Stimulated activated naive B cell treated with anti-CD40 and anti-IgM and Interleukin-4, amounts not matched to agents 10 μg/mL and 1 μg/mL and 100 μg/mL, for 72 hours (primary cell): ENCODE results near the gene NHSL1.

Source experiments
- ATAC-seq, 2 donors: fragments of 150-1000 bp; cut with Tn5 transposase; replicated peaks; 2 replicates each; pipeline ENCODE4 v1.10.0; 2021; ENCODE audit warnings: moderate library complexity in 1 of 2
- DNase-seq: peaks from one replicate; pipeline ENCODE4 v3.0.0; 2021
- H3K27ac Mint-ChIP-seq: one replicate; pipeline ENCODE4 v1.8.0; 2022; ENCODE audit warnings: mild to moderate bottlenecking, mixed read lengths
- H3K27me3 Mint-ChIP-seq, 2 donors: one replicate each; pipeline ENCODE4 v1.8.0; 2022; ENCODE audit warnings: mixed read lengths in 2 of 2
- H3K36me3 Mint-ChIP-seq, 2 donors: one replicate each; pipeline ENCODE4 v1.8.0; 2022; ENCODE audit warnings: mixed read lengths in 2 of 2, mild to moderate bottlenecking in 1 of 2
- H3K4me1 Mint-ChIP-seq, 2 donors: one replicate each; pipeline ENCODE4 v1.8.0; 2022; ENCODE audit warnings: mixed read lengths in 2 of 2, mild to moderate bottlenecking in 1 of 2
- H3K4me3 Mint-ChIP-seq, 2 donors: one replicate each; pipeline ENCODE4 v1.8.0; 2022; ENCODE audit warnings: mild to moderate bottlenecking in 2 of 2, mixed read lengths in 2 of 2, moderate library complexity in 1 of 2
- H3K9me3 Mint-ChIP-seq, 2 donors: one replicate each; pipeline ENCODE4 v1.8.0; 2022; ENCODE audit warnings: mixed read lengths in 2 of 2, mild to moderate bottlenecking in 1 of 2

NHSL1 gene

DNA sequence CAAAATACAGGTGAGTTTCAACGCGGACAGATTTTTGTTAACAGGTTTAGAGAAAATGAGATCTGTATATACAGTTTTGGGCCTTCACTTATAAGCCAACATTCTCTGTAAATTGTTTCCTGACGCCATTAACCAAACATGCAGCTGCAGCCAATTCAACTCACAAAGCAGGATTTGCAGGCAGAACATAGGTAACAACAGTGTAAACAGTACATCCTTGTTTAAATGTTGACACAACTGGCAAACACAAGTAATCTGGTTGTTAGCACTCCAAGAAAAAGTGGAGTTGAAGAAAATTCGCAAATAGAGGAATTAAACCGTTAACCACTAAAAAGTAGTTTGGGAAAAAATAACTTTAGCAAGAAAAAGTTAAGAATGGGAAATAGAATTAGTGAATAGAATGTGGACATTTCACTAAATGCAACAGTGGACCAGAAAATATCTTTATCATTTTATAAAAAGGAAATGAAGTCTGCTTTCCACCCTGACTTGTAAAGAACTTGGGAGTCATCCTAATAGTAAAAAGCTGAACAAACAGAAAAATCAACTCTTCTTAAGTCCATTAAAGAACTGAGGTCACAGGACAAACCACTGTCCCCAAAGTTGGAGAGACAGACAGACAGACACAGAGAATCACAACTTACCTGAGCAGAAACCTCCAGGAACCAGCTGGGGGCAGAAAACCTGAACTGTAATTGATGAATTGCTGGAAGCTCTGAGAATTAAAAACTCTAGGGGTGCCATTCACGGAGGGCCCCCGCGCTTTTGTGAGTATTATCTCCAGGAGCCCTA lies 111.5 kb downstream of the NHSL1 start:
- H3K27me3 Mint-ChIP-seq = peaks cover 9 to 12% of the 10 kb centered on the region in 2 donors
- no peaks in the 10 kb centered on the region for H3K36me3 Mint-ChIP-seq
- H3K4me1 Mint-ChIP-seq = no peaks in the 10 kb centered on the region
- no peak for ATAC-seq
- no peak overlapping the region for H3K27ac Mint-ChIP-seq
- DNase-seq = no peak
- H3K9me3 Mint-ChIP-seq = no peaks in the 10 kb centered on the region
- H3K4me3 Mint-ChIP-seq = no peak overlapping the region

DNA sequence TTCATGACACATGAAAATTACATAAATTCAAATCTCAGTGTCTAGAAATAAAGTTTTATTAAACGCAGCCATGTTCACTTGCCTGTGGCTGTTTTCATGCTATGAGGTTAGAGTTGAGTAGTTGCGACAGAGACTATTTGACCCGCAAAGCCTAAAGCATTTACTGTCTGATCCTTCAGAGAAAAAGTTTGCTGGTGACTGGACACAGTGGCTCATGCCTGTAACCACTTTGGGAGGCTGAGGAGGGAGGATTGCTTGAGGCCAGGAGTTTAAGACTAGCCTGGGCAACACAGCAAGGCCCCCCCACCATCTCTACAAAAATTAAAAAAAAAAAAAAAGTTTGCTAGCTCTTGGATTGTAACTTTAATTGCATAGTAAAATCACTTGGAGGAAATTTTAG lies 112.4 kb downstream of the NHSL1 start:
- Mint-ChIP-seq H3K4me3 (no peak overlapping the region), H3K4me1 (no peaks in the 10 kb centered on the region)
- ATAC-seq = no peak

DNA sequence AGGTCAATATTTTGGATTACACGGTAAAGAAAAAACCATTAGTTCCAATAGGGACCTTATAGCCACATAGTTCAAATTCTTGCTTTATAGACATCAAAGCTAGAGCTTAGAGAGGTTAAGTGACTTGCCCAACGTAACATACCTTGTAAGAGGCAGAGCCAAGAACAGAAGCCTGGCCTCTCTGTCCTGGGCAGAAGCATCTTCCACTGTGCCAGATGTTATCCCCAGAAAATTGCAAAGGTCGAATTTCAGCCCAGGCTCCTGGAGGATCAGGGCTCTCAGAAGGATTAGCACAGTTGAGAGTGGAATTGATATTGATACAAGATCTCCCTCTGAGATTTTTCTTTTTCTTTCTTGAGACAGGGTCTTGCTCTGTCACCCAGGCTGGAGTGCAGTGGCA lies 115.5 kb downstream of the NHSL1 start:
- Mint-ChIP-seq H3K27me3 (peaks cover 3 to 10% of the 10 kb centered on the region in 2 donors), H3K4me1 (no peaks in the 10 kb centered on the region), H3K36me3 (no peaks in the 10 kb centered on the region), H3K9me3 (no peaks in the 10 kb centered on the region), H3K4me3 (no peak overlapping the region), H3K27ac (no peak overlapping the region)
- DNase-seq (no peak), ATAC-seq (no peak)

More for the DNA sequence above, 112.4 kb downstream of the NHSL1 start:
- H3K9me3 Mint-ChIP-seq = no peaks in the 10 kb centered on the region
- no peak for DNase-seq
- peaks cover 9 to 18% of the 10 kb centered on the region in 2 donors for H3K27me3 Mint-ChIP-seq
- H3K27ac Mint-ChIP-seq = no peak overlapping the region
- H3K36me3 Mint-ChIP-seq = no peaks in the 10 kb centered on the region

DNA sequence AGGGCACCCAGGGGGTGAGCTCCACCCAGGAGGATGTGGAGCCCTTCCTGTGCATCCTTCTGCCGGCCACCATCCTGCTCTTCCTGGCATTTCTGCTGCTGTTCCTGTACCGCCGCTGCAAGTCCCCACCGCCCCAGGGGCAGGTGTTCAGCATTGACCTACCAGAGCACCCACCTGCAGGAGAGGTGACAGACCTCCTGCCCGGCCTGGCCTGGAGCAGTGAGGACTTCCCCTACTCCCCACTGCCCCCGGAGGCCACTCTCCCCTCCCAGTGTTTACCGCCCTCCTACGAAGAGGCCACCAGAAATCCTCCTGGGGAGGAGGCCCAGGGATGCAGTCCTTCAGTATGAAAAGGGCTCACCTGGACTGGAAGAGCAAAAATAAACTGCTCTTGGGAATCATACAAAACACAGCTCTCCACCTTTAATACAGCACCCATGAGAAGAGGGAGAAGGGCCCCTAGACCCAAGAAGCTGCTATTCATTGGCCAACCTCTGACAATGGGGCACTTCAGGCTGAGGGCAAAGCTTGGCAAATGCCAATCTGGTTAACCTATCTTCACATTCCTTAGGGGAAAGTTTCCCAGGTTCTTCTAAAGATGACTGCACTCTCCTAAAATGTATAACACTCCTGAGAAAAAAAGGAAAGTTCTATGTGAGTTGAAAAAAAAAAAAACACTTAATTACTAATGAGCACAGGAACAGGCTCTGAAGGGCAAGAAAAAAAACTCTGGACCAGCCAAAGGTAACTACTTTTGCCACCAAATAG lies 116.6 kb downstream of the NHSL1 start:
- no peak for DNase-seq
- H3K27me3 Mint-ChIP-seq = peaks cover 0 to 5% of the 10 kb centered on the region in 2 donors
- no peaks in the 10 kb centered on the region for H3K4me1 Mint-ChIP-seq
- no peaks in the 10 kb centered on the region for H3K36me3 Mint-ChIP-seq
- H3K4me3 Mint-ChIP-seq = no peak overlapping the region
- H3K9me3 Mint-ChIP-seq = no peaks in the 10 kb centered on the region
- H3K27ac Mint-ChIP-seq = no peak overlapping the region
- no peak for ATAC-seq

DNA sequence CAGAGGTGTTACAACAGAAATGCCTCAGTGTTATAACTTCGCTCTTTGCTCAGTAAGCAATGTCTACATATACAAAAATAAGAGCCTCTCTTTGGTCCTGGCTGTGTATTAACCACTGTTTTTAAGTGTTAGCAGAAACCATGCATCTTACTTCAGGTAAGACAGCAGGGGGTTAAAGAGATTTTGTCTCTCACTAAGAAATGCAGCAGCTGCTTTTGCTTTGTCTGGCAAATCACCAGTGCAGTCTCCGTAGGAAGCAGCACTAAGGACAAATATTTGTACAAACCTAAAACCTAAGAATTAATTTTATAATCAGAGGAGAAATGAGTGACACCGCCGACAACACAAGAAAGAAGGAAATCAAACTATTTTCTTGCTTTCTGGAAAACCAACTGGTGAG lies 120.8 kb downstream of the NHSL1 start:
- H3K9me3 Mint-ChIP-seq = no peaks in the 10 kb centered on the region
- H3K4me3 Mint-ChIP-seq = no peak overlapping the region
- no peak for DNase-seq
- H3K4me1 Mint-ChIP-seq = no peaks in the 10 kb centered on the region
- ATAC-seq = no peak
- H3K27me3 Mint-ChIP-seq = peaks cover 0 to 5% of the 10 kb centered on the region in 2 donors
- no peaks in the 10 kb centered on the region for H3K36me3 Mint-ChIP-seq
- H3K27ac Mint-ChIP-seq = no peak overlapping the region

GRCh38 chr6:138377844-138378243 lies 121.5 kb downstream of the NHSL1 start, which contains the start of gene SMIM28:
TSS of gene SMIM28 (plus strand) at chr6:138377905. CDS start at chr6:138378073, 168 bp downstream.
- ATAC-seq (no peak), DNase-seq (no peak)
- Mint-ChIP-seq H3K4me3 (no peak within 1 kb of the TSS), H3K9me3 (no peaks in the 10 kb centered on the region), H3K36me3 (no peaks in the 10 kb centered on the region), H3K4me1 (no peaks in the 10 kb centered on the region), H3K27ac (no peak within 1 kb of the TSS), H3K27me3 (peaks cover 0 to 5% of the 10 kb centered on the region in 2 donors)

DNA sequence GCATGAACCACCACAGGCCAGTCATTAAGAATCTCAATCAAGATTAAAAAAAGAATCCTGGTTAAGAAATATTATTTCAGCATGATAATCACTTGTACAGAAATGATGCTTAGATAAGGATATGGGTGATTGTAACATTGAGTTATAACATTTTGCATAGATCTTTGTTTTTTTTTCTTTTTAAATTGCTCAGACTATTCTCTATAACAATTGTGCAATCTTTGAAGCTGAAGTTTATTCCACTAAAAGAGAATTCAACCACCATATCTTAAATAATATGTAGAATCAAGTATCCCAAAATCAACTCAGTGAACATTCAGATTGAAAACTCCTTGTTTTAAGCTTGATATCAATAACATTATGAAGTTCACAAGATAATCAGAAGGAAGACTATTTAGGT lies 122.3 kb downstream of the NHSL1 start:
- ATAC-seq = no peak
- Mint-ChIP-seq H3K9me3 (no peaks in the 10 kb centered on the region), H3K4me1 (no peaks in the 10 kb centered on the region), H3K4me3 (no peak overlapping the region), H3K36me3 (no peaks in the 10 kb centered on the region), H3K27ac (no peak overlapping the region), H3K27me3 (no peaks in the 10 kb centered on the region)
- DNase-seq = no peak

DNA sequence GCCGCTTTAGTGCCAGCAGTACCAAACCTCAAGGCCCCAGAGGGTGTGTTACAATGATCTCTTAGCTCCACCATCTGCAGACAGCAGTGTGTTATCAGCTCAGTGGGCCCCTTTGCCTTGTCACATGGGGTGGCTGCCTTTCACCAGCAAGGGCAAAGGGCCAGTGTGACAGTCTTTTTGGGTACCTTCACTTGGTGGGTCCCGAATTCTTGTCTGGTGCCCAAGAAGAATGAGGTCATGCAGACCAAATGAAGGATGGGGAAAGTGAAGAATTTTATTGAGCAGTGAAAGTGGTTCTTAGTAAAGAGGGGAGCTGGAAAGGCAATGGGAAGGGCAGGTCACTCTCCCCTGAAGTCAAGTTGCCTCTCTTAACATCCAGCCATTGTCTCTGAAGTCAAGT lies 124.5 kb downstream of the NHSL1 start:
- H3K36me3 Mint-ChIP-seq = no peaks in the 10 kb centered on the region
- no peaks in the 10 kb centered on the region for H3K4me1 Mint-ChIP-seq
- no peaks in the 10 kb centered on the region for H3K9me3 Mint-ChIP-seq
- no peak overlapping the region for H3K27ac Mint-ChIP-seq
- ATAC-seq = no peak
- DNase-seq = no peak
- no peaks in the 10 kb centered on the region for H3K27me3 Mint-ChIP-seq
- H3K4me3 Mint-ChIP-seq = no peak overlapping the region

DNA sequence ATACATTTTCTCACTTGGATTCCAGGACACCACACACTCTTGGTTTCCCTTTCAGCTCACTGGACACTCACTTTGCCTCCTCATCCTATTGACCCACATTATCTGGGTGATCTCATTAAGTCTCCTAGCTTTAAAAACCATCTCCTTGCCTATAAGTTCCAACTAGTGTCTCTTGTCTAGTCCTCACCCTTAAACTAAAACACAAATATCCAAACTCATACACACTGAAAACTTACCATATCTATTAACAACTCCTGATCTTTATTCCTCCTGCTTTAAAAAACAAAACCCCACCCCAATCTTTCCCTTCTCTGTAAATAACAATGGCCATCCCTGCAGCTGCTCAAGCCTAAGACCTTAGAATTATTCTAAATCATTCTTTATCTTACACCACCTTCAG lies 125.1 kb downstream of the NHSL1 start:
- Mint-ChIP-seq H3K27ac (no peak overlapping the region), H3K4me1 (no peaks in the 10 kb centered on the region)
- no peak for ATAC-seq

DNA sequence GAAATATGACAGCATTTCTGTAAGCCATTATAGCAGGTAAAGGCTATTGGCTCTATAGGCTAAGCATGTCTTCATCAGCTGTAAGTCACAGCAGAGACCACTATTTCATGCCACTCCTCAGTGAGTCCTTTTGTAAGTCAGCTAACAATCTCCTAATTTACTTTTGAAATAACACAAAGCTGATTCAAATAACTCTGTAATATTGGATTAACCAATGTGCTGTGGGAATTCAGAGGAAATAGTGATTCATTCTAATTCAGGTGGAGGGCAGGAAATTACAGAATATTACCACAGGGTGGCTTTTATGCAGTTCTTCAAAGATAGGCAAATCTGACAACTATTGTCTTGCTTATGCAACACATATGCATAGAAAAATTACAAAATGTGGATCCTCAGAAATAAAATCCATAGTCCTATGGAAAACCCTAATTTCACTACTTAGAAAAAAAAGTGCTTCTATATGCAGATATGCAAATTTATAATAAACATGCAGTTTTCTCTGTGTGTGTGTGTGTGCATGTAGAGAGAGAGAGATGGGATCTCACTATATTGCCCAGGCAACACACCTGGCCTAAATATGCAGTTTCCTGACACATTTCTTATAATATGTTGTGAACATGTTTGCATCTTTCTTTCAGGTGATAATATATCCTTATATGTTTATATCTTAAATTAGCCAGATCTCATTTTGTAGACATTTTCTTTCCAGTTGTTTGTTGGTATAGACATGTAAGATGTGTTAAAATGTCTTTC lies 126.4 kb downstream of the NHSL1 start:
- Mint-ChIP-seq H3K27ac (no peak overlapping the region), H3K36me3 (no peaks in the 10 kb centered on the region), H3K9me3 (no peaks in the 10 kb centered on the region), H3K4me3 (no peak overlapping the region), H3K4me1 (no peaks in the 10 kb centered on the region), H3K27me3 (peaks cover under 1 to 3% of the 10 kb centered on the region in 2 donors)
- DNase-seq (no peak), ATAC-seq (no peak)

More for the DNA sequence above, 125.1 kb downstream of the NHSL1 start:
- Mint-ChIP-seq H3K27me3 (no peaks in the 10 kb centered on the region), H3K4me3 (no peak overlapping the region), H3K9me3 (no peaks in the 10 kb centered on the region), H3K36me3 (no peaks in the 10 kb centered on the region)
- no peak for DNase-seq
